GM12875 (cell line): ENCODE data around the gene PLA2G4E.

ENCODE experiments used
- H3K4me3 ChIP-seq: one replicate; pipeline ENCODE4 v1.5.1; 2011; ENCODE audit warnings: low read depth, low read length, control low read depth
- TF ChIP-seq, protein P1 (sequence below): IDR thresholded peaks from 2 replicates; pipeline ENCODE4 v1.5.1; 2011; ENCODE audit warnings: low read depth, mild to moderate bottlenecking, control low read depth, inconsistent platforms, low read length, moderate library complexity, borderline replicate concordance; ENCODE audit not compliant: insufficient read depth

The PLA2G4E gene

GRCh38 chr15:41993472-41994170 lies 27.2 kb downstream of the PLA2G4E start:
- TF ChIP-seq, protein P1, sequence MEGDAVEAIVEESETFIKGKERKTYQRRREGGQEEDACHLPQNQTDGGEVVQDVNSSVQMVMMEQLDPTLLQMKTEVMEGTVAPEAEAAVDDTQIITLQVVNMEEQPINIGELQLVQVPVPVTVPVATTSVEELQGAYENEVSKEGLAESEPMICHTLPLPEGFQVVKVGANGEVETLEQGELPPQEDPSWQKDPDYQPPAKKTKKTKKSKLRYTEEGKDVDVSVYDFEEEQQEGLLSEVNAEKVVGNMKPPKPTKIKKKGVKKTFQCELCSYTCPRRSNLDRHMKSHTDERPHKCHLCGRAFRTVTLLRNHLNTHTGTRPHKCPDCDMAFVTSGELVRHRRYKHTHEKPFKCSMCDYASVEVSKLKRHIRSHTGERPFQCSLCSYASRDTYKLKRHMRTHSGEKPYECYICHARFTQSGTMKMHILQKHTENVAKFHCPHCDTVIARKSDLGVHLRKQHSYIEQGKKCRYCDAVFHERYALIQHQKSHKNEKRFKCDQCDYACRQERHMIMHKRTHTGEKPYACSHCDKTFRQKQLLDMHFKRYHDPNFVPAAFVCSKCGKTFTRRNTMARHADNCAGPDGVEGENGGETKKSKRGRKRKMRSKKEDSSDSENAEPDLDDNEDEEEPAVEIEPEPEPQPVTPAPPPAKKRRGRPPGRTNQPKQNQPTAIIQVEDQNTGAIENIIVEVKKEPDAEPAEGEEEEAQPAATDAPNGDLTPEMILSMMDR: no peak
- no peak overlapping the region for H3K4me3 ChIP-seq

DNA sequence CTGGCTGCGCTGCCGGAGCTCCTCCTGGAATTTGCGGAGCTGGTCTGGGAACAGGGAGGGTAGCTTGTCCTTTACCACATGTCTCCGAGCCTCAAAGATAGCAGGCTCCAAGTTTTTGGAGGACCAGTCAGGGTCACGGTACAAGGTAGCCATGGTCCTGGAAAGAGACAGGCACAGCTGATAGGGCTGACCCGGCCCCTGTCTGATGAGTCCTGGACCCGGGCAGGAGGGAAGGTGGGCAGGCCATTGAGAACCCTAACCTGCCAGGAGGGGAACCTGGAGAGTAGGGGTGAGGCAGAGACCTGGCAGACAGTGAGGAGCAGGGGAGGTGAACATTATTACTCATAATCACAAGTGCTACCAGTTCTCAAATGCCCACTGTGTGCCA lies 28.0 kb downstream of the PLA2G4E start:
- H3K4me3 ChIP-seq: no peak overlapping the region
- TF ChIP-seq, protein P1: no peak

- TF ChIP-seq, protein P1: no peak
- no peak overlapping the region for H3K4me3 ChIP-seq
These were observed 28.6 kb downstream of the PLA2G4E start for GRCh38 chr15:41992151-41992802.

- TF ChIP-seq, protein P1: no peak
- no peak overlapping the region for H3K4me3 ChIP-seq
These were observed 30.2 kb downstream of the PLA2G4E start for GRCh38 chr15:41990691-41991090.

DNA sequence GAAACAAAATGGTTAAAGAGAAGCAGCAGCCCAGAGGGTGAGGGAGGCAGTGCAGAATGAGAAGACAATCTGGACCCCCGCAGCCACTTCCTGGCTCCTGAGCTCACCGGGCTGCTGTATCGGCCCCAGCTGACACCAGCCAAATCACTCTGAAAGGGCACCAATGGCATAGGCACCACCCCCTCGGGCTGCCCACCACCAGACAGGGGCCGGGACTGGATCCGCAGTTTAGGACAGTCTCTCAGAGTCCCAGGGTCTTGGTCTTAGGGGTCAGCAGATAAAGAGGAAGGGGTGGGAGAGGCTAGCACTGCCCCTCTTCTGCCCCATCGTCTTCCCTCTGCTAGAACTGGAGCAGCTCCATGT lies 30.6 kb downstream of the PLA2G4E start:
- TF ChIP-seq, protein P1: no peak
- no peak overlapping the region for H3K4me3 ChIP-seq

GRCh38 chr15:41989573-41990242 lies 31.1 kb downstream of the PLA2G4E start:
- TF ChIP-seq, protein P1: peak; percentile 99
- no peak overlapping the region for H3K4me3 ChIP-seq
